GM19238 (cell line): ENCODE data around the gene HOXD11.
A peak's percentile ranks its signal among the peaks of the same experiment; 100 is the strongest.

Source experiments
- DNase-seq: peaks from one replicate; pipeline ENCODE4 v3.0.0; 2011; ENCODE audit warnings: low spot score; ENCODE audit not compliant: insufficient read length

HOXD11 gene

DNA sequence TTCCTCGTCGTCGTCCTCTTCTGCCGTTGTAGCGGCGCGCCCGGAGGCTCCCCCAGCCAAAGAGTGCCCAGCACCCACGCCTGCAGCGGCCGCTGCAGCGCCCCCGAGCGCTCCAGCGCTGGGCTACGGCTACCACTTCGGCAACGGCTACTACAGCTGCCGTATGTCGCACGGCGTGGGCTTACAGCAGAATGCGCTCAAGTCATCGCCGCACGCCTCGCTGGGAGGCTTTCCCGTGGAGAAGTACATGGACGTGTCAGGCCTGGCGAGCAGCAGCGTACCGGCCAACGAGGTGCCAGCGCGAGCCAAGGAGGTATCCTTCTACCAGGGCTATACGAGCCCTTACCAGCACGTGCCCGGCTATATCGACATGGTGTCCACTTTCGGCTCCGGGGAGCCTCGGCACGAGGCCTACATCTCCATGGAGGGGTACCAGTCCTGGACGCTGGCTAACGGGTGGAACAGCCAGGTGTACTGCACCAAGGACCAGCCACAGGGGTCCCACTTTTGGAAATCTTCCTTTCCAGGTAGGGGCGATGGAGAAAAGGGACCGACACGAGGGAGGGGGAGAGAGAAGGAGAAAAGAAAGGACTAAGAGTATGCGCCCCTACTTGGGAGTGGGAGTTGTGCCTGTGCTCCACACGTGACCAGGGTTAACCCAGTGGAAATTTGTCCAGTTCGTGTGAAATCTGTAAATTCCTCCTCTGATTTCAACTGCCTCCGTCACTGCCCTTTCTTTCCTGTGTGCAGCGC lies 13.8 kb upstream of the HOXD11 start:
- no peak for DNase-seq

DNA sequence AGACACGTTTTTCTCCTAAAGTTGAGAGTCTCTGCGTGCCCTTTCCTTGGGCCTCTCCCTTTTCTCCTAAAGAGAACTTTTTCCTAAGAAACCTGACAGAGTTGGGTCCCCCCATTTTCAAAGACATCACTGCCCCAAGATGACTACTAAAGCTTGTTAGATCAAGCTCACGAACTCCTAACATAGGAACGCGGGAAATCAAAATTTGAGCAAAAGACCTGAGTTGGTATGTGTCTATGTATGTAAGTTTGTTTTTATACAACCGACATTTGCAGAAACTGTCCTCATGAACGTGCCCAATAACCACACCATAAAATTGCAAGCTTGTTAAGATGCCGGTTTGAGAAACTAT lies 13.2 kb upstream of the HOXD11 start:
- DNase-seq = no peak

DNA sequence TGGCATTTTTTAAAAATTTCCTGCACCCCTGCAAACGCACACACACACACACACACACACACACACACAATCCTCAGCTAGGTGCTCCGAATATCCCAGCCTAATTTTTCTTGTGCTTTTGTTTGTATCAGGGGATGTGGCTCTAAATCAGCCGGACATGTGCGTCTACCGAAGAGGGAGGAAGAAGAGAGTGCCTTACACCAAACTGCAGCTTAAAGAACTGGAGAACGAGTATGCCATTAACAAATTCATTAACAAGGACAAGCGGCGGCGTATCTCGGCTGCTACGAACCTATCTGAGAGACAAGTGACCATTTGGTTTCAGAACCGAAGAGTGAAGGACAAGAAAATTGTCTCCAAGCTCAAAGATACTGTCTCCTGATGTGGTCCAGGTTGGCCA lies 12.7 kb upstream of the HOXD11 start:
- DNase-seq = no peak

DNA sequence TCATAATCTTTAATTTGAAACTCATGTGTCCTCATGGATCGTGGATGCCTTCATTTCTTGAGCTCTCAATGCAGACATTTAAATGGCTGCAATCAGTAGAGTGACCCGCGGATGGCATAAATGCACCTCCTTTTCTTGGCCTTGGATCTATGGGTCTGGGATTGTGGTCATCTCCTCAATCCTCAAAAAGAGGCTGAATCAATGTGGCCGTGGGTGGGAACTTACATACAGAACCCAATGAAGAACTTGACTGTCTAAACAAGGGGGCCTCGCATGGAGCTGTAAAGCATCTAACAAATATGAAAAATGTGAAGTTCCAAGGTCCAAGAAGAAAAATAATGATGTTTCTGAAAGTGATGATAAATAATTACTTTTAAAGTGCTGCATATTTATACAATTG lies 11.7 kb upstream of the HOXD11 start:
- no peak for DNase-seq

DNA sequence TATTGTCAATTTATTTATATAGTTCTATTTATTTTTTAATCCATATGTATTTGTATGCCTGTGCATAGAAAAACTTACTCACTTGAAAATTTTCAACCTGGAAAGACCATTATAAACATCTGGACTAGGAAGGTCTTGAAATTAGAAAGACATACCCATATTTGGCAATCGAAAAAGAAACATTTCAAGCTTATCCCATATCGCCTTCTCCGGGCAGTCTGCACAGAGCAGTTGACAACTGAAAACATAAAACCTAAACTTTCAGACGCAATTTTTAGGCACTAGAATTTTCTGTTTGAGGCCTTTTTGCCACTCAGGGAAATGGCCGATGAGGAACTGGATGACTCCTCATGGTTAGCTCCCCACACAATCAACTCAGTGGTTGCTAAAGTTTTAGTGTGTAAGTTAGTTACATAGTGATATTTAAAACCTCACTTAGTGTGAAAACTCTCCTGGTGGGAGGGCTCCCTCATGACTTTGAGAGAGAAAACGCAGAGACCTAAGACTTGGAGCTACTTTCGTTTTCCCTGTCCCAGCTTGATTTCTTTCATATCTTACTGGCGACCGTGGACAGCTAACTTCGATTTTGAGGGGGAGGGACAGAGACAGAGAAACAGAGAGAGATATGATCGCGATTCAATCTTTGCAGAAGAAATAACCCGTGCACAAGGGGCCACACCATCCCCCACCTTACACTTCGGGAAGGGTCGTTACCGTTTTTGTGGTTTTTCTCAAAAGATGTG lies 10.7 kb upstream of the HOXD11 start:
- DNase-seq = no peak

DNA sequence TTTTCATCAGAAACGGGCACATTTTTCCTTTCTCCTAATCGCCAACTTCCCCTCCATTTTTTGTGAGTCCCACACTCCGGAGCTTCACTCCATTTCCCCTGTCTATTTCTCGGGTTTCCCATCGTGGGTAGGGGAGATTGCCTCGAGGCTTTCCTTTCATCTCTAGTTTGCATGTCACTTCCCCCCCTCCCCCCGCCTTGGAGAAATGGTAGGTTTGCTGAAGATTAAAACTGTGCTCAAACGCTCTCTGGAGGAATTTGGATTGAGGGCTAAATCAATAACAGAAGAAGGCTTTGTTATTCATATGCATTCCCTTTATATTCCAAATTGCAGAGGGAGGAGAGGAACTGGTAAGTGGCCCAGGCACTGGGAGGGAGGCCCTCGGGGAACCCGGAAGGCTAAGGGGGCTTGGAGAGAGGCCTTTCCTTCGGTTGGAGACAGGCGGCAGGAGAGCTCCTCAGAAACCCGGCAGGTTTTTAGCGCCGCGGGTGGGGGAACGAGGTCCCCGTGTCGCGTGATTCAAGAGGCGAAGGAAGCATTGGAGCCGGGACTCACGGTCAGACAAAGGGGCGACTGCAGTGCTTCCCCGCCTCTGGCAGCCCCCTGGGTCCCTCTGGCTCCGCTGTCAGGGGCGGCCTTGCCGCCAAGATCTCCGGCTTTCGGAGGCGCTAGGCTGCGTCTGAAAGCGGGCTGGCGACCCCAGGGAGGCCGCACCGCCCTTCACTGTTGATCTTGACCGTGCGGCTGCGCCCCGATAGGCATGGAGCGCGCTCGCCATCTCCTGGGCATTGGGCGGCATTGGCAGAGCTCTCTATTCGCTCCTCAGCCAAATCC lies 9.9 kb upstream of the HOXD11 start:
- peak; percentile 75 for DNase-seq

DNA sequence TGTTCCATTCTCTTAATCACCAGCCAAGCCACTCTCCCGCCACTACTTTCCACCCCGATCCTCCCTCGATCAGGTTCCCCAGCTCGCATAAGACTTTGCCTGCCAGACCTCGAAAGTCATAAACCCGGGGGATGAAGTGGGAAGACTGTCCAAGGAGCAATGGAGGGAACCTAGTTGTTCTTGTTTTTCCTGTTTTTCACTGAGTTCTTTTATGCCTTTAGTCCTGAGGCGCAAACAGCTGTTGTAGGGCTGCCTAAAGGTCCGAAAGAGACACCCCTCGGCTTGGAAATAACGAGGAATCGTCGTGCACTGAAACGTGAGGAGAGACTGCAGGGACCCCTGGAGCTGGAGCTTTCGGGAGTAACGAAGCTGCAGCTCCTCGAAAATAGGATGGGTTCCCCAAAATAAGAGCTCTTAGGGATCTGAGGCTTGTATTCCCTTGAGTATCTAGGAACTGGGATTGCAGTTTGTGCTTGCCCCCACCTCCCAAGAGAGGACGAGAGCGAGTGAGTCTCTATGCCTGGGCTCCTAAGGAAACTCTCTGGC lies 9.2 kb upstream of the HOXD11 start:
- no peak for DNase-seq

DNA sequence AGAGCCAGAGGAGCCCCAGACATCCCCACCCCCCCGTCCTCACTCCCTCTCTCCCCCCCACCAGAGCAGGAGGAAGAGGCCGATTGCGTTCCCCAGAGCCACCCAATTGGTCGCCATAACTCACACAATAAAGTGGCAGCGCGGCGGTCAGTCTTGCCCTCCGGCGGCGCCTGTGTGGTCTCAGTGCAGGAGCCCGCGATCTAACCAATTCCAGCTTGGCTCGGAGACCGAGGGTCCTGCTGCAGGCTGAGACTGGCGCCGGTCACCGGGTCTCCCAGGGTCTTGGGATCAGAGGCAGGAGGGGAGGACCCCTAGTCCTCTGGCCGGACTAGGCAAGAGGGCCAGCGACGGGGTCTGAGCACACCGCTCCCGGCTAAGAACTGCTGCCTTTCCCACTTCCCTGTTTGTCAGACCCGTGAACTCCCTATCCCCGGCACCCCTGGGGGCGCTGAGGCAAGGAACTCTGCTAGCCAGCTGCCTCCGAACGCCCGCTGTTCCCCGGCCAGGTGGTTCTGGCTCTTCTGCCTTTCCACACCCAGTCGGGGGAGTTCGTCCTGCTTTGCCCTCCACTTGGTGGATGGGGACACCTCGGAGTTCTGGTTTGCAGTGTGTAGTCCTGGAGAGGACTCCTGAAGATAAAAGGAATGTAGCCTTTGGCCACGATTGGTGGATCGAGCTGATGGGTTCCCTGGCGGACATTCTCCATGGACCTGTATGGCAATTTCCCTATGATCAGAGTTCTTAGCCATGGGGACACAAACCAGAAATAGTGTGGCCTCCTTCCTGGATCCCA lies 8.5 kb upstream of the HOXD11 start:
- DNase-seq = no peak

DNA sequence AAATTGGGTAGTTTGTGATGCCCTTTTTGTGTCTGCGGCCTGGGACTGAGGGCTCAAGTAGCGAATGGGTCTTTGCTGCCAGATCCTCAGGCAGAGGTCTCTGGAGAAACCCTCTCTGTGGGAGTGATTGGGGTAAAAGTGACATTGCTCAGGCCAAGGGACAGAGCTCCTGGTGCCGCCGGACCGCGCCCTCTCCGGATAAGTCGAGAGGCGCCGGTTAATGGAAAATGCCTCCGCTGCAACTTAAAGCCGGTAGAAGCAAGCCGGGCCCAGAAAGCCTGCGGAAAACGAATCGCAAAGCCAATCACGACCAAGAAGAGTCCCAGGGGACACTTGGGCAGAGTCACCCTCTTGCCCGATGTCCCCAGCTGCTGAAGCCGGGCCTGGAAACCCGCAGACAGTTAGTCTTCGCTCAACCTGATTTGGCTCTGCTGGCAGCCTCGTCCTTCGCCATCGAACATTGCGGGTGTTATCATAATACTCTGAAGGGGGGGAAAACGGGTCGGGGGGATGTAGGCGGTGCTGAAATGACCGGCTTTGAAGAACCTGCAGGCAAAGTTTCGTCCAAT lies 7.8 kb upstream of the HOXD11 start:
- DNase-seq = no peak

DNA sequence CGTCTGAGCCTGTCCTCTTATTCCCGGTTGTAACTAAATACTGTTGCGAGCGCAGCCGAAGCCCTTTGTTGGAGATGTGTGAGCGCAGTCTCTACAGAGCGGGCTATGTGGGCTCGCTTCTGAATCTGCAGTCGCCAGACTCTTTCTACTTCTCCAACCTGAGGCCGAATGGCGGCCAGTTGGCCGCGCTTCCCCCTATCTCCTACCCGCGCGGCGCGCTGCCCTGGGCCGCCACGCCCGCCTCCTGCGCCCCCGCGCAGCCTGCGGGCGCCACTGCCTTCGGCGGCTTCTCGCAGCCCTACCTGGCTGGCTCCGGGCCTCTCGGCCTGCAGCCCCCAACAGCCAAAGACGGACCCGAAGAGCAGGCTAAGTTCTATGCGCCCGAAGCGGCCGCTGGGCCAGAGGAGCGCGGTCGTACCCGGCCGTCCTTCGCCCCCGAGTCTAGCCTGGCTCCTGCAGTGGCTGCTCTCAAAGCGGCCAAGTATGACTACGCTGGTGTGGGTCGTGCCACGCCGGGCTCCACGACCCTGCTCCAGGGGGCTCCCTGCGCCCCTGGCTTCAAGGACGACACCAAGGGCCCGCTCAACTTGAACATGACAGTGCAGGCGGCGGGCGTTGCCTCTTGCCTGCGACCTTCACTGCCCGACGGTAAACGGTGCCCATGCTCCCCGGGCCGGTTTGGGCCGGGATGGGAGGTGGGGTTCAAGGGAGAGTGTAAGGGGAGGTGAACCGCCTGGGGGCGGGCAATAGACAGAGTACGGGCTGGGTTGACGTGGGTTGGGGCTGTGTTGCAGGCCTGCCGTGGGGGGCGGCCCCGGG lies 7.1 kb upstream of the HOXD11 start, which contains the start of gene HOXD12:
Gene HOXD12, plus strand, starts transcription at position 68 of the 819 bp plus-strand sequence. Its CDS starts 7 bp downstream, at position 75.
- no peak for DNase-seq

DNA sequence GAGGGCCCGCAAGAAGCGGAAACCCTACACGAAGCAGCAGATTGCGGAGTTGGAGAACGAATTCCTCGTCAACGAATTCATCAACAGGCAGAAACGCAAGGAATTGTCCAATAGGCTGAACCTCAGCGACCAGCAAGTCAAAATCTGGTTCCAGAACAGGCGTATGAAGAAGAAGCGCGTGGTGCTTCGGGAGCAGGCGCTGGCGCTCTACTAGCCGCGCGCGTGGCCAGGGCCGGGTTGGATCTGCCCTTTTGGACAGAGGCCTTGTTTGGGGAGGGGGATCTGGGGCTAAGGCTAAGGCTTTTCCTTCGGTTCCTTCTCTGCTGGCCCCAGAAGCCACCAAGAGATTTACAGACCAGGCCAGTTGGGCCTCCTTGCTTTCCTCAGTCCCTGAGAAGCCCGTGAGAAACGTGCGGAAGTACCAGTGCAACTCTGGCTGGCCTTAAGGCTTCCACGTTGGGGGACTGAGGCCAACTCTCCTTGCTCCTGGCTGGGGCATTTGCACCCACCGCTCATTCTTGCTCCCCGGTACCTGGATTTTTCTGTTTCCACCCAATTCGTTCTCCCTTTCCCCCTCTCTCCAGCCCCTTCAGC lies 6.4 kb upstream of the HOXD11 start:
- no peak for DNase-seq

DNA sequence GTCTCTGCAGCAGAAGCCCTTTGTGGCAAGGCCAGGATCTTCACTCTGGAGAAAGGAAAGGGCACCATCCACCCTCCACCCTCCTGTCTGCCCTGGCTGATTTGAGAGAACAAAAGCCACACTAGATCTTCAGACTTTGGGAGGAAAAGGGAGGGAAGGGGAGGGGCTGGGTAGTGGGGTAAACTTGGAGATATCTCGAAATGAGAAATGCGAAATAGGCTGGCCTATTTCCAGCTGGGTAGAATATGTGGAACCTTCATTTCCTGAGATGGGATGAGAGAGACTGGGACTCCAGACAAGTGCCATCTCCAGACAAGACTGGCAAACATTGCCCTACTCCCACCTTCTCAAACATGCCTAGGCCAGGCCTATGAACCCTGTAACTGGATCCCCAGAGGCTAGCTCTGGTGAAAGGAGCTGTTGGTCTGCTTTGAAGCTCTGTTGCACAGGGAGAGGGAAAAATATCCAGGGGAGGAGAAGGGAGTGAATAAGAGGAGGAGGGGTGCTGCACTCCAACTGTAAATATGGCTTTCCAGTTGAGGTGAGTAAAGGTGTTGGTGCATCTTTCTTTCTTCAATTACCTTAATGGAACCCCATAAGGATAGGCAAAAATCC lies 5.8 kb upstream of the HOXD11 start:
- DNase-seq = no peak

DNA sequence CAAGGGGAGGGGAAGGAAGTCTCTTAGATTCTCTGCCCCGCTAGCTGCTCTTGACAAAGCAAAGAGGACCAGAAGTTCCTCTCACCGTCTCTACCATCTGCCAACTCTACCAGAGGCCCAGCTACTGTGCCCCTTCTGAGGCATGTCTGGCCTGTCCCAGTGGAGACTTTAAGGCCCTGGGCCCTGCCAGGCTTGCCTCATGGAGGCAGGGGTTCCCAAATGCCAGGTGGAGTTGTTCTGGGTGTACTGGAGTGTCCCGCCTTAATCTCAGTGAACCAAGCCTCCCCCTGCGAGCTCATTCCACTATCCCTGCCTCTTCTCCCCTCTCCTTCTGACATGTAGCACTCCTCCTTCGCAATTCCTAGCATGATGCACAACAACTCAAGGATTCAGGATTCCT lies 5.2 kb upstream of the HOXD11 start:
- no peak for DNase-seq

DNA sequence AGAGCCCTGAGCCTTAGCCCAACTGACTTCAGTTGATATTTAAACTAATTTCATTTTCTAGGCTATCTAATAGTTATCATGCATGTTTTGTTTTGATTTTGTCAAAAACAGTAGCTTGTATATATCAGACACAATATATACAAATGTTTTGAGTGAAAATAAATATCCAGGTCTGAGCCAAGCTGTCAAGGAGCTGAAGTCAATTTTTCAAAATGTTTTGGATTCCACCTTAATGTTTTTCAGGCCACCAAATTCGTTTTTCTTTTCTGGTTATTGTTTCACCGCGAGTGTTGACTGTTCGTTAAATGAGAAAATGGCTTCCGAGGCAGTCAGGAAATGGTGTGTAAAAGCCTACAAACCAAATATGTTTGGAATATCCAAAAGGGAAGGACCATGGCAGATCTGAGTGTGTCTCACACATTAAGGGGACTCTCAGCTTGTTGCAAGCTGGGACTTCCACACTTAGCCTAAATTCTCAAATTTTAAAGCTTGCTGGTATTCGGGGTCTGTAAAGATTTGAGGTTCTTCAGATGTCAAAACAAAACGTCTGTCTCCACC lies 4.7 kb upstream of the HOXD11 start:
- DNase-seq = no peak

DNA sequence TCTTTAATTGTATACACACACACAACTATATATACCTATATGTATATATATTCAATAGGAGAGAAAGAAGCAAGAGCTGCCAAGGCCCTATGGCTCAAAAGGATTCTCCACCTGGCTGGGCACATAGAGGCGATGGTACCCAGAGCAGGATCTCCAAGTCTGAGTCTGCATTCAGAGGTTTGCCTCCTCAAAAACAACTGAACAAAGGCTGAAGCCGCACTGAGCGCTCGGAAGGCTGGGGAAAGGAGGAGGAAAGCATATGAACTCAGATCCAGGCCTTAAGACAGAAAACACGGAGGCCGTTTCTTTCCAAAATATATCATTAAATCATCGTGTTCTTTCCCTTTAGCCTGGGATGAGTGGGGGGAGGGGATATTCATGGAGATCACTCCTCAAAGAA lies 3.9 kb upstream of the HOXD11 start:
- DNase-seq = no peak

DNA sequence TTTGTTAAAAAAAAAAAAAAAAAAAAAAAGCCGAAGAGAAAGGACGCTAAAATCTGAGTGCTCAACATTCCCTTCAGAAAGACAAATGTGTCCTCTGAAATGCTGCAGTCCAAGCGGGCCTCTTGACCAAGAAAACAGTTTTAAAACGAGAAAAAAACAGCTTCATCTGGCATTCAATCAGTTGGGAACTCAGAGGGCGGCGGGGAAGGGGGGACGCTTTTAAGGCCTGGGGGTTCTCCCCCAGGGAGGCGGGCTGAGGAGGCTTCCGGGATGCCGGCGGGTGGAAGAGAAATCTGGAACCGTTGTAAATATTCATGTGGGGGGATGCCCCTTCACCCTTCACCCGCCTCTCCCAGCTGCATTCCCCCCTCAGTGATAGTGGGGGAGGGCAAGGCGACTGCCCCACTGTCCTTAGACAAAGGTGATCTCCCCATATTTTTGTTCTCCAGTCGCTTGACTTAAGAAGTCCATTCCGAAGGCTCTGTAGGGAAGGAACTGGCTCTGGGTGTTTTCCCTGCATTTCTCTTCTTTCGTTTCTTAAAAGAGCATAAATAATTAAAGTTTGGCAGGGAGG lies 3.3 kb upstream of the HOXD11 start:
- DNase-seq = no peak

DNA sequence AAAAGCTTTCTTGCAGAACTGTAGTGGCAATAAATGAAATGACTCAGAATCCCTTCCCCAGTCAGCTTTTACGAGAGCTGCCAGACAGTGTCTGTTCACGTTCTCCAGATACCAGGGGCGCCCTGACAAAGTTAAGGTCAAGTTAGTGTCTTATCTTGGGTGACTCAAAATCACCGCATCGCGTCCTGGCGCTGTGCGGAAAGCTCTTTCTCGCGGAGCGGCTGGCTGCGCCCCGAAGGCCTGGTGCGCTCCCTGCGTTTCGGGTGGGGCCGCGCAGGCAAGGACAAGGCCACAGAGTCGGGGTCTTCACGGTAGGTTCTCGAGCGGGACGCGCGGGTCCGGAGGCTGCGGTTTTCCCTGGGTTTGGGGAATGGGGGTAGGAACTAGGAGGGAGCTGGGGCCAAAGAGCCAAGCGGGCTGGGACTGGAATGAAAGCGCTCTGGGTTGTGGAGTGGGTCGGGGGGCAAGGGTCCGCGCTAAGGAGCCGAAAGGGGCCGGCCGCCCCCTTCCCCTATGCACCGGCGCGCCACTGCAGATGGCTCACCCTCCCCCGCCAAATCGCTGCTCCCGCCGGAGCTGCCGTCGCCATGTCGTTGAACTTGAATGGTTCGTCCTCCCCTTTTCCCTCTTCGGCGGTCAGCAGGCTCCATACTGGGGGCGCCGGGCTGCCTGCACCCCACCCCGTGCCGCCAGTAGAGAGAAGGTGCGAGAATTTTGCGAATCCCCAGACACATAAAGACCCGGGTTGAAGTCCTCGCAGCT lies 2.6 kb upstream of the HOXD11 start:
- DNase-seq = no peak
